HG03060 (cell line): ENCODE results near the gene NIPBL.
"Not testable (repeated sequence)": the region's sequence is repeated elsewhere in the genome, so short reads cannot be mapped to it uniquely, and the experiment has no call there.

ENCODE experiments used
- ATAC-seq: cut with Tn5 transposase; IDR thresholded peaks from one replicate; pipeline ENCODE4 v1.9.1; 2021; ENCODE audit warnings: low read depth, moderate number of reproducible peaks; ENCODE audit not compliant: unreplicated experiment

Gene NIPBL, protein sequence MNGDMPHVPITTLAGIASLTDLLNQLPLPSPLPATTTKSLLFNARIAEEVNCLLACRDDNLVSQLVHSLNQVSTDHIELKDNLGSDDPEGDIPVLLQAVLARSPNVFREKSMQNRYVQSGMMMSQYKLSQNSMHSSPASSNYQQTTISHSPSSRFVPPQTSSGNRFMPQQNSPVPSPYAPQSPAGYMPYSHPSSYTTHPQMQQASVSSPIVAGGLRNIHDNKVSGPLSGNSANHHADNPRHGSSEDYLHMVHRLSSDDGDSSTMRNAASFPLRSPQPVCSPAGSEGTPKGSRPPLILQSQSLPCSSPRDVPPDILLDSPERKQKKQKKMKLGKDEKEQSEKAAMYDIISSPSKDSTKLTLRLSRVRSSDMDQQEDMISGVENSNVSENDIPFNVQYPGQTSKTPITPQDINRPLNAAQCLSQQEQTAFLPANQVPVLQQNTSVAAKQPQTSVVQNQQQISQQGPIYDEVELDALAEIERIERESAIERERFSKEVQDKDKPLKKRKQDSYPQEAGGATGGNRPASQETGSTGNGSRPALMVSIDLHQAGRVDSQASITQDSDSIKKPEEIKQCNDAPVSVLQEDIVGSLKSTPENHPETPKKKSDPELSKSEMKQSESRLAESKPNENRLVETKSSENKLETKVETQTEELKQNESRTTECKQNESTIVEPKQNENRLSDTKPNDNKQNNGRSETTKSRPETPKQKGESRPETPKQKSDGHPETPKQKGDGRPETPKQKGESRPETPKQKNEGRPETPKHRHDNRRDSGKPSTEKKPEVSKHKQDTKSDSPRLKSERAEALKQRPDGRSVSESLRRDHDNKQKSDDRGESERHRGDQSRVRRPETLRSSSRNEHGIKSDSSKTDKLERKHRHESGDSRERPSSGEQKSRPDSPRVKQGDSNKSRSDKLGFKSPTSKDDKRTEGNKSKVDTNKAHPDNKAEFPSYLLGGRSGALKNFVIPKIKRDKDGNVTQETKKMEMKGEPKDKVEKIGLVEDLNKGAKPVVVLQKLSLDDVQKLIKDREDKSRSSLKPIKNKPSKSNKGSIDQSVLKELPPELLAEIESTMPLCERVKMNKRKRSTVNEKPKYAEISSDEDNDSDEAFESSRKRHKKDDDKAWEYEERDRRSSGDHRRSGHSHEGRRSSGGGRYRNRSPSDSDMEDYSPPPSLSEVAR (N-terminal part only)

DNA sequence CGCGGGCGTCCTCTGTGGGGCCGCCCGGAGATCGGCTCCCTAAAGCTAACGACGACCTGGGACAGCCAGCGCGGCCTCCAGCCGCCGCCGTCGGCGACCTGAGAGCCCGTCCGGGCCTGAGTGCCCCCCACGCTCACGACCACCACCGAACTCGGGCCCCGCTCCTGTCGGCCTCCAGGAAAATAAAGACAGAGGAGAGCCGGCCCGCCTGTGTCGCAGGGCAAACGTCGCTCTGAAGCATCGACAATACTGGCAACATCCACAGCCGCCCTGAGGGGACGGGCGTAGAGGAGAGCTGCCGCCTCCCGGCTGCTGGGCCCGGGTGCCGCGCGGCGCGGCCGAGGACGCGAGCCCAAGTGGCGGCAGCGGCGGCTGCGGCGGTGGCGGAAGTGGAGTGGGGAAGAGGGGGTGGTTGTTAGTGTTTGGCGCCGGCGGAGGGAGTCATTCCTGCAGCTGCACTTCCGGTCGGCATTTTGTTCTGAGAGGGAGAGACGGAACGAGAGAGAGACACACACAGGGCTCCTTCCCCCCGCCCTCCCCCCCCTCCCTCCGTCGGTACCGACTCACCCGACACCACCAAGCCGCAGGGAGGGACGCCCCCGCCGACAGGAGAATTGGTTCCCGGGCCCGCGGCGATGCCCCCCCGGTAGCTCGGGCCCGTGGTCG lies at the start of gene NIPBL:
NIPBL (plus strand) TSS at position 471 of the 666 bp plus-strand sequence. CDS start 76,928 bp downstream, outside the sequence.
- ATAC-seq: peak; percentile 40

DNA sequence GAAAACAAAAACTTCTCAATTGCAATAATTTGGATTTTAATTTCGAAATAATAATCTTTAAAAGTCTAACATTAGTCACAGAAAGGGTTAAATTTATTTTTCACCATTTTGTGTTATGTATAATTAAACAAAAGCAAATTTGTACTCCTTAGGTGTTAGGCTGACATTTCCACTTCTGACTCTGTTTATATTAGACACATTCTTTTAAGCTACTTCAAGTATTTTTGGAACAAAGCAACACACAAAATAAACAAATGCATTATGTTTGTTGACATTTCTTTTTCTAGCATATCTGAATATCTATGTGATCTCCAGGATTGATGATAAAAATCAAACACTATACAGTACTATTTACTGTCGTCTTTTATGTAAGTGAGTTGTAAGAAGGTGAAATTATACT lies 44.3 kb upstream of the NIPBL start:
- ATAC-seq: no peak

DNA sequence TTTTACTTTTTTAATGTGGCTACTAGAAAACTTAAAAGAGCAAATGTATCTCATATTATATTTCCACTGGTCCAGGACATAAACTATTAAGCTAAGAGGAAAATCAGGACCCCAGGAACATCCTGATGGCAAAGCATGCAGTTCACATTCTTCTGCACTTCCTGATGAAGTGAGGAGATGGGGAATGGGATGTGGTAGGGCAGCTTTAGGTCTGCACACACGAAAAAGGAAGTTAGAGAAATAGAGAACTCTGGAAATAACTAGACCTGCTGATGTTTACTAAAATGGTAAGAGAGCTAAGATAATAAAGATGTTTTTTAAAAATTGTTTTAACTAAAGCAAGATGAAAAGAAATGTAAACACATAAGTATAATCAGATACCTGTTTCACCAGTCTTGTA lies 39.7 kb upstream of the NIPBL start:
- ATAC-seq: no peak

DNA sequence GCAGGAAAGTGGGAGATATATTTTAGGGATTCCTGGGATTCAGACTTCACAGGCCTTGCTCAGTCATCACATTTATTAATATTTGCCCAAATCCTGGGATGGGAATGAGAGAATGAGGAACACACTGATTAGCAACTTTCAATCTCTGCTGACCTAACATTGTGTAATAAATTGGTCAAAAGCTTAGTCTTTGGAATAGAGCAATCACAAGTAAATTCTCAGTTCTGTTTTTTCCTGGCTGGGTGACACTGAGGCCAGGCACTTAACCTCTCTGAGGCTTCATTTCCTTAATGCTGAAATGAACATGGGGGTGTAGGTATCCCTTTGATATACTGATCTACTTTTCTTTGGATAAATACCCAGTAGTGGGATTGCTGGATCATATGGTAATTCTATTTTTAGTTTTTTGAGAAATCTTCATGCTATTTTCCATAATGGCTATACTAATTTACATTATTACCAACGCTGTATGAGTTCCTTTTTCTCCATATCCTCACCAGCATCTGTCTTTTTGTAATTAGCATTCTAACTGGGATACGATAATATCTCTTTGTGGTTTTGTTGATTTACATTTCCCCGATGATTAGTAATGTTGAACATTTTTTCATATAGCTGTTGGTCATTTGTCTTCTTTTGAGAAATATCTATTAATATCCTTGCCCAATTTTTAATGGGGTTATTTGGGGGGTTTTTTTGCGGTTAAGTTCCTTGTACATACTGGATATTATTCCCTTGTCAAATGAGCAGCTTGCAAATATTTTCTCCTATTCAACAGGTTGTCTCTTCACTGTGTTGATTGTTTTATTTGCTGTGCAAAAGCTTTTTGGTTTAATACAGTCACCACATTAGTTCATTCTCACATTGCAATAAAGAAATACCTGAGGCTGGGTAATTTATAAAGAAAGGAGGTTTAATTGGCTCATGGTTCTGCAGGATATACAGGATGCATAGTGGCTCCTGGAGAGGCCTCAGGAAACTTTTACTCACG lies 36.8 kb upstream of the NIPBL start:
- no peak for ATAC-seq

DNA sequence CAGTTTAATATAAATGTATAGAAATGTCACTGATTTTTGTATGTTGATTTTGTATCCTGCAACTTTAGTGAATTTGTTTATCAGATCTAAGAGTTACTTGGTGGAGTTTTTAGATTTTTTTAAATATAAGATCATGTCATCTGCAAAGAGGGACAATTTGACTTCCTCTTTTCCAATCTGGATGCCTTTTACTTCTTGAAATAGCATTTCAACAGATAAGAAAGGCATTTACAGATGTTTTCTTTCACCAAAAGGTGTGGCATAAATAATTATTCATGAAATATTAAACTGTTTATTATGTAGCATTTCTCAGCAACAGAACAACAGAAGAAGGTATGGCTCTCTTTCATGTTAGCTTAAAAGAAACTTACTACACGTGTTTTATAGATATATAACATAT lies 34.9 kb upstream of the NIPBL start:
- no peak for ATAC-seq

DNA sequence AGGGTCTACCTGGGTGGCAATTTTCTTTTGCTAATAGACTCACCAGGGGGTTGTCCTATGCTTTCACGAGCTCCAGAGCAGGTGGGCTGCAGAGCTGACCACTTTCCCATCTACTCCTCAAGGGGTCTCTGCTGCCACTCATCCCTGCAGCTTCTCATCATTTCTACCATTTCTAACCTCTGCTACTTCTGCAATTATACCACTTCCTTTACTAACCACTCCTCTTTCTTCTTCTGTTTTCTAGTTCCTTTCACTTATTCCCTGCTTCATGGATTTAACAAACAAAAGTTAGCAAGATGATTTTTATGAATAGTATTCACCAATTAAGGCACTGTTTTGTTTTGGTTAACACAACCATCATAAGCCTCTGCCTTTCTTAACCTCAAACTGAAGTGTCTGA lies 34.5 kb upstream of the NIPBL start:
- ATAC-seq: no peak

DNA sequence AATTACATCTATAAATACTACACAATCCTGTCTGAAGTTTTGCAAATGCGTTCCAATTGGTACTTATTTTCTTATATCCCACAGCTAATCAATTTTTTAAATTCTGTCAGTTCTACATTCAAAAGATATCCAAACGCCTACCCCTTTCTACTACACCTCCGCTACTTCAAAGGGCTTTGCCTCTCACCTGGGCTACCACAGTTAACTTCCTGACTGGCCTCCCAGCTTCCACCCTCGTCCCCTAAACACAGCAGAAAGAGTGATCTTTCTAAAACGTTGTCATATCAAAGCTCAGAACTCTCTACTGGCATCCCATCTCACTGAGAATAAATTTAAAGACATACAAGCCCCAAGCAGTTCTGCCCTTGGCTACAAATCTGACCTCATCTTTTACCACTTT lies 32.3 kb upstream of the NIPBL start:
- ATAC-seq: no peak

DNA sequence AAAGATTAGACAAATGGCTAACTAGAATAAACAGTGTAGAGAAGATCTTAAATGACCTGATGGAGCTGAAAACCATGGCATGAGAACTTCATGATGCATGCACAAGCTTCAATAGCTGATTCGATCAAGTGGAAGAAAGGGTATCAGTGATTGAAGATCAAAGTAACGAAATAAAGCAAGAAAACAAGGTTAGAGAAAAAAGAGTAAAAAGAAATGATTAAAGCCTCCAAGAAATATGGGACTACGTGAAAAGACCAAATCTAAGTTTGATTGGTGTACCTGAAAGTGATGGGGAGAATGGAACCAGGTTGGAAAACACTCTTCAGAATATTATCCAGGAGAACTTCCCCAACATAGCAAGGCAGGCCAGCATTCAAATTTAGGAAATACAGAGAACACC lies 28.0 kb upstream of the NIPBL start:
- ATAC-seq: not testable (repeated sequence)

DNA sequence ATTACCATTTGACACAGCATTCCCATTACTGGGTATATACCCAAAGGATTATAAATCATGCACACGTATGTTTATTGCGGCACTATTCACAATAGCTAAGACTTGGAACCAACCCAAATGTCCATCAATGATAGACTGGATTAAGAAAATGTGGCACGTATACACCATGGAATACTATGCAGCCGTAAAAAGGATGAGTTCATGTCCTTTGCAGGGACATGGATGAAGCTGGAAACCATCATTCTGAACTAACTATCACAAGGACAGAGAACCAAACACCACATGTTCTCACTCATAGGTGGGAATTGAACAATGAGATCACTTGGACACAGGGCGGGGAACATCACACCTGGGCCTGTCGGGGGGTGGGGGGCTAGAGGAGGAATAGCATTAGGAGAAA lies 23.7 kb upstream of the NIPBL start:
- ATAC-seq: not testable (repeated sequence)

DNA sequence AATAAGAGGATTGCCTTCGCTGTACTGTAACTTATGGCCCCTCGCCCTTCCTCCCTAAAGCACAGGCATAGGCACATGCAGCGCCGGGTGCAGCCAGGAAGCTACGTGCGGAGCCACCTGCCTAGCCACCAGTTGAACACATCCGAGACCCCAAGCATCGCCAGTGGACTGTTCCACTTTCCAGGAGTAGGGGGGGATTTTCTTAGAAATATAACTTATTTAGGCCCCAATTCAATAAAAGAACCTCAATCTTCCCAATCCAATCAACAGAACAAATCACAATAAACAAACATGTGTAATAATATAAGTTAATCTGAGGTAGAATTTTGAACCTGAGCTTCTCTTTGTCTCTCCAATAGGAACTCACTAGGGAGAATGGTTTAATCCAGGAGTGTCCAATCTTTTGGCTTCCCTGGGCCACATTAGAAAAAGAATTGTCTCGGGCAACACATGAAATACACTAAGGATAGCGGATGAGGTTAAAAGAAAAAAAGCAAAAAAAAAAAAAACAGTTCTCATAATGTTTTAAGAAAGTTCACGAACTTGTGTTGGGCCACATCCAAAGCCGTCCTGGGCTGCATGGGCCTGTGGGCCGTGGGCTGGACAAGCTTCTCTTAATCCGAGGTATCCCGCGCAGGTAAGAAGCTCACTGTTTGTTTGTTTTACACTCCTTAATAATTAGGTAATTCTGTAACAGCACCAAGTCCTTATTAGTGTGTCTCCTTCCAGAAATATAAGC lies 22.0 kb upstream of the NIPBL start:
- ATAC-seq: no peak

DNA sequence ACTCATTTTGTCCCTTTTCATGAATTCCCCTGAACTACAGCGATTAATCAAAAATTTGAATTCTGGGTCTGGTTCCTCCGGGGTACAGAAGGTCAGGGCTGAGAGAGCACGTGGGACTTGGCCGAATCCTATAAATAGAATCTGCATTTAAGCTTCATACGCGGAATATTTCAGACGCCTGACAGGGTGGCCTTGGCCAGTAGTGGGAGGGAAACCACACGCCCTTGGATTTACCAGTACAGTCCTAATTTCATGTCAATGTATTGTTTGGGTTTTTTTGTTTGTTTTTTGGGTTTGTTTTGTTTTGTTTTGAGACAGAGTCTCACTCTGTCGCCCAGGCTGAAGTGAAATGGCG lies 21.5 kb upstream of the NIPBL start:
- no peak for ATAC-seq

DNA sequence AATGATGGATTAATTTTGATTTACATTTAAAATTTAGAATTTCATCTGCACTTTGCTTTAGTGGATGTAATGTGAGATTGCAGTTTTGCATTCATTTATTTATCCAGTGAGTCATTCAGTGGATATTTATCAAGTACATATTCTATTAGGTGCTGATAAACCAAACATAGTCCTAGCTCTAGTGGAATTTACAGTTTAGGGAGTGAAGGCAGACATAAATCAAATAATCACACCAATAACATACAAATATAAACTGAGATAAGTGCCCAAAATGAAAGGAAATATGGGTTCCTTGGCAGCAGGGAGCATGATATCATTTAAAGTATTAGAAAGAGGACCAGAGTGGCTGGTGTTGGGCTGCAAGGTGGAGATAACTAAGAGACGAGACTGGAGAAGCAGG lies 14.7 kb upstream of the NIPBL start:
- no peak for ATAC-seq

DNA sequence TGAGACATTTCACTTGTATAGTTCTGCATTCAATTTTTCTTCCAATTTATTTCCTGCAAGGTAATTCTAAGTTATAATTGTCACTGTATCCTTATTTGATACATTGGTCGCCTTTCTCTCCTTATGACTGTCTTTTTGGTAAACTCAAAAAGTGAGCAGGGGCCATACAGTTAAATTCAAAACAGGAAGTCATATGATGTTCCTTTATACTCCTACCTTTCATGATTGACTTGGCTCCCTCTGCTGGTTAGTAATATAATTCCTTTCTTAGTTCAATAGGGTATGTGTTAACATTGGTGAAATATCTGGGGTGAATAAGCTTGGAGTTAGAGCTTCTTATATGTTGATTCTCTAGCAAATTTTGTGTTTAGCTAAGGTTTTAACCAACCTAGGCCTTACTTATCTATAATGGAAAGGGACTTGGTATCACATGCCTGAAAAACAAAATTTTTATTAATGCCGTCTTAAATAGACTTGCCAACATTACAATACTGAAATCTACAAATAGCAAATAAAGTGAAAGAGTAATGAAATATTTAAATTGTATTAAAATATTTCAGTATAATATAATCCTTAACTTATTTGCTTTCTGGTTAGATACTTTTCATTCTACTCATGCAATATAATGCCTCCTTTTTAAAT lies 6.0 kb upstream of the NIPBL start:
- ATAC-seq: peak; percentile 98

DNA sequence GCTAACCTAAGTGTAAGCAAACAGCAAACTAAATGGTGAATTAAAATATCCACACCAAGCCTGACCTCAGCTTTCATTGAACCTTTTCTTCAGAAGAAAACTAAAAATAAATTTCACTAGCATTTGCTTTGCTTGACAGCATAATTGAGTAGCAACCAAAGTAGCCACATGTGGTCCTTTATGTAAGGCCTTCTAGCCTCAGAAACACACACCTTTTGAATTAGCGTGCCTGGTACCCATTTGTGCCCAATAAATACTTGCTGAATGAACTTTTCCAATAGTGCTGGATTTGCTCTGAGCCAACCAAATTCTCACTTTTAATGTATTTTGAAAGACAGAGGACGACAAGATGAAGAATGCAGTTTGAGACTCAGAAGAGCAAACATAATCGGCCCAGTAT lies 2.1 kb upstream of the NIPBL start:
- no peak for ATAC-seq

DNA sequence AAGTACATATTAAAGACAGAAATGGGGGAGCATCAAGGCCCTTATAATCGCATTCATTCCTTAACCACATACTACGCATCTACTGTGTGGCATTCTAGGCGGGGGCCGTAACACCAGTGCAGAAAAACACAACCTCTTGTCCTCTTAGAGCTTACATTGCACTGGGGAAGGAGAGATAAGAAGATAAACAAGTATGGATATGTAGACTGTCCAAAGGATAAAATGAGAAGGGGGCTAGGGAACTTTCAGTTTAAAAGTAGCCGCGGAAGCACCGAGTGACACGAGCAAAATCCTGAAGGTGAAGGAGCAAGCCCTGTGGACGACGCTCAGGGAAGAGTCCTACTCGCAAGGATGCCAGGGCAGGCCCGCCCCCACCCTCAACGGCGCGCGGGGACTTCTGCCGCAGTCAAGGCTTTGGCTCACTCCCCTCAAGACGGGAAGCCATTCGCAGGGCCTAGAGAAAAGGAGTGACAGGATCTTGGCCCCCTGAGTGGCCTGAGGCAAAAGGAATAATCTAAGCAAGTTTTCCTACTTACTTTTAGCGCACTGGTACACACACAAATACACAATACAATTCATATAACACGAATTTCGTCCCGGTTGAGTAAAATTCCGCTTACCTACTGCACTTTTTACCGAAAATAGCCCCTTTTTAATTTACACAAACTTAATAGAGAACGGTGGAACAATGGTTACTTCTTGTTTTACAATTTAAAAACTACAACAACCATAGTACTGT lies 1.3 kb upstream of the NIPBL start:
- no peak for ATAC-seq

DNA sequence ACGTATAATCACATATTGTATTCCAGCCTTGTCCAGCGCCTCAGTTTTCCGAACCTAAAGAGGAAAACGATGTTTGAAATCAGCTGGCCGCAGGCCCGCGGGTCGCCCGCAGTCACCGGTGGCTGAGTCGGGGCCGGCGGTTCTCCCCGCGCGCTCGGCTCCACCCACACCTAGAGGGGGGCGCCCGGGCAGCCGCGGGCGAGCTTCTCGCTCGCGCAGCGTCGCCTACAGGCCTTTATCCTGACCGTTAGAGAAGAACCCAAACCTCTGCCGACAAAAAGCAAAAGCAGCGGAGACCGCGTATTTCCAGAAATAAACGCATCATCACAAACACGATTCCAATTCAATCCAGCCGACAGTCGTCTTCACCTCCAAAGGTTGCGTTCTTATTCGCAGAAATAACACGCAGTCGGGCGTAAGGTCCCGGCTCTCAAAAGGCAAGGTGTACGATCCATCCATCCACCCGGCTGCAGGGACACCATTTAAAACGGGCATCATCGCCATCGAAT lies 725 bp upstream of the NIPBL start:
- ATAC-seq: peak; percentile 27

DNA sequence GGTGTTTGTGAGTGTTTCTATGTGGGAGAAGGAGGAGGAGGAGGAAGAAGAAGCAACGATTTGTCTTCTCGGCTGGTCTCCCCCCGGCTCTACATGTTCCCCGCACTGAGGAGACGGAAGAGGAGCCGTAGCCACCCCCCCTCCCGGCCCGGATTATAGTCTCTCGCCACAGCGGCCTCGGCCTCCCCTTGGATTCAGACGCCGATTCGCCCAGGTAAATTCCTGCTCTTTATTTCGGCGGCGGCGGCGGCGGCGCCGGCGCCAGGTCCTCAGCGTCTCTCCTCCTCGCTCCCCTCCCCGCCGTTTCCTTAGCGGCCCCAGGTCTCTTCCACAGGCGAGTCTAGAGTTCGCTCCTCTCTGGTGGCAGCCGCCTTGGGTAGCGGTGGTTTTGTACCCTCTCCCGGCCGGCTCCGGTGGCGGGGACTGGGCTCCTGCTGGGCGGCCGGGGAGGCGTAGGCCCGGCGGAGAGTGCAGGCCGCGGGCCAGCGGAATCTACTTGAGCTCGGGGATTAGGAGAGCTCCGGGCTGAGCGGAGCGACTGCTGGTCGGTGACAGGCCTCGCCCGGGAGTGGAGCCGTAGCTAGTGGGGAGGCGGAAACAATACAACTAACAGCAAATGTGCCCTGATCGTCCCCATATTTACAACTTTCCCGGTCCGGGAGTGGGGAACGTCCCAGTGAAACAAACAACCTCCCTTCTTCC lies 547 bp downstream of the NIPBL start:
- no peak for ATAC-seq
